Esophagus muscularis mucosa (tissue), 4 donors: ENCODE results near the gene LHX6.

ENCODE experiments used
- EP300 ChIP-seq: sonication (generic); formaldehyde crosslinking; IDR thresholded peaks from one replicate; pipeline ENCODE4 v1.6.1; 2017; ENCODE audit warnings: antibody characterized with exemption
- POLR2A ChIP-seq: fragments of 450-650 bp; IDR thresholded peaks from one replicate; pipeline ENCODE4 v1.6.1; 2017; ENCODE audit warnings: antibody characterized with exemption, moderate library complexity, mild to moderate bottlenecking, low read depth
- POLR2AphosphoS5 ChIP-seq, 2 donors: sonication (generic); formaldehyde crosslinking; IDR thresholded peaks; one replicate each; pipeline ENCODE4 v1.6.1; 2017; ENCODE audit warnings: antibody characterized with exemption in 2 of 2
- TF ChIP-seq, protein P1 (sequence below), 3 experiments: fragments of 200-600 bp in 2 of 3; fragments of 450-650 bp in 1 of 3; sonication (generic) in 2 of 3; IDR thresholded peaks; one replicate each; pipeline ENCODE4 v1.5.1; 2017 to 2019; ENCODE audit warnings: antibody characterized with exemption in 3 of 3, mild to moderate bottlenecking in 2 of 3, moderate library complexity in 1 of 3

DNA sequence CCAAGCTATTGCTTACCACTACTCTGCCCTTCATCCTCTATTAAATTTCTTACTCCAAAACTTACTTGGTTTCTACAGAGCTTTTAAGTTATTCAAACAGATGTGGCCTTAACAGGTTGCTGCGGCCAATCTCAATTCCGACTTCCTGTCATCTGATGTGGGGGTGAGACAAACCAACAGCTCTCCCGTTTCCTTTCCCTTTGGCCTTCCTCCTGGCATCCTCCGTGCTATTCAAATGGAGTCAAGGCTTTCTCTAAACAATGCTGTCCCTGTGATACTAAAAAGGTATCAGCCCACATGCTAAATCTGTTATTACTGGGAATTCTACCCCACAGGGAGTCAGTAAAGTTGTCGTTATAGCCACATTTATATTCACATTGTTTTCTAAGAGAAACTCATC is 24.0 kb upstream of the LHX6 start:
- TF ChIP-seq, protein P1, sequence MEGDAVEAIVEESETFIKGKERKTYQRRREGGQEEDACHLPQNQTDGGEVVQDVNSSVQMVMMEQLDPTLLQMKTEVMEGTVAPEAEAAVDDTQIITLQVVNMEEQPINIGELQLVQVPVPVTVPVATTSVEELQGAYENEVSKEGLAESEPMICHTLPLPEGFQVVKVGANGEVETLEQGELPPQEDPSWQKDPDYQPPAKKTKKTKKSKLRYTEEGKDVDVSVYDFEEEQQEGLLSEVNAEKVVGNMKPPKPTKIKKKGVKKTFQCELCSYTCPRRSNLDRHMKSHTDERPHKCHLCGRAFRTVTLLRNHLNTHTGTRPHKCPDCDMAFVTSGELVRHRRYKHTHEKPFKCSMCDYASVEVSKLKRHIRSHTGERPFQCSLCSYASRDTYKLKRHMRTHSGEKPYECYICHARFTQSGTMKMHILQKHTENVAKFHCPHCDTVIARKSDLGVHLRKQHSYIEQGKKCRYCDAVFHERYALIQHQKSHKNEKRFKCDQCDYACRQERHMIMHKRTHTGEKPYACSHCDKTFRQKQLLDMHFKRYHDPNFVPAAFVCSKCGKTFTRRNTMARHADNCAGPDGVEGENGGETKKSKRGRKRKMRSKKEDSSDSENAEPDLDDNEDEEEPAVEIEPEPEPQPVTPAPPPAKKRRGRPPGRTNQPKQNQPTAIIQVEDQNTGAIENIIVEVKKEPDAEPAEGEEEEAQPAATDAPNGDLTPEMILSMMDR (IDR thresholded peaks at IDR 0.05) = no peak
- TF ChIP-seq POLR2AphosphoS5 (IDR thresholded peaks at IDR 0.05) (no peak), EP300 (no peak), POLR2A (no peak)
